Panc1 (cell line): ENCODE results near the gene PMPCA. TPM values are rescaled to one million over a fixed set of nuclear protein-coding genes. Genes with fewer than 3 reads are reported as not detected.

Source experiments
- ATAC-seq: fragments of 200-7000 bp; cut with Tn5 transposase; 2 replicates; pipeline ENCODE4 v1.9.1; 2020; ENCODE audit warnings: mild to moderate bottlenecking, moderate library complexity
- BruUV-seq: library from RNA; stranded (reverse); fragments of 400-500 nt; replicated peaks from 2 replicates; lab custom pipeline; 2021; lab: Mats Ljungman, UMichigan
- CTCF ChIA-PET: fragments of 300-600 bp; sonication (Branson Sonifier 250); formaldehyde crosslinking; loops from one replicate; lab custom pipeline; 2022; ENCODE audit warnings: antibody characterized with exemption; lab: Charles Lee
- POLR2A ChIA-PET: fragments of 300-600 bp; sonication (Branson Sonifier 250); formaldehyde crosslinking; loops from one replicate; lab custom pipeline; 2022; ENCODE audit warnings: antibody characterized with exemption; lab: Charles Lee
- DNase-seq: peaks from one replicate; pipeline ENCODE4 v3.0.0-alpha.2; 2010; ENCODE audit warnings: low read depth, low spot score
- H3K27ac ChIP-seq: 2 replicates; pipeline ENCODE4 v1.5.1; 2011; ENCODE audit warnings: mild to moderate bottlenecking, low read length, inconsistent platforms
- H3K27me3 ChIP-seq: fragments of 200-500 bp; sonication (Bioruptor generic); 2 replicates; pipeline ENCODE4 v1.6.0; 2014; ENCODE audit warnings: low read length, inconsistent platforms; ENCODE audit not compliant: control insufficient read depth, insufficient read depth
- H3K36me3 ChIP-seq: fragments of 200-500 bp; sonication (Bioruptor generic); 2 replicates; pipeline ENCODE4 v1.5.1; 2014; ENCODE audit warnings: inconsistent platforms, mild to moderate bottlenecking, low read length, moderate library complexity; ENCODE audit not compliant: control insufficient read depth, insufficient read depth
- H3K4me1 ChIP-seq: 2 replicates; pipeline ENCODE4 v1.5.1; 2011; ENCODE audit warnings: inconsistent platforms, mild to moderate bottlenecking, low read length, moderate library complexity; ENCODE audit not compliant: control insufficient read depth, insufficient read depth
- H3K4me3 ChIP-seq, 2 experiments: 2 replicates each; pipeline ENCODE4 v1.5.1; 2011 to 2012; ENCODE audit warnings: low read depth in 2 of 2, low read length in 2 of 2, mild to moderate bottlenecking in 2 of 2, inconsistent platforms in 1 of 2, moderate library complexity in 1 of 2
- H3K9me3 ChIP-seq: fragments of 200-500 bp; sonication (Bioruptor generic); 2 replicates; pipeline ENCODE4 v1.5.1; 2014; ENCODE audit warnings: low read depth, mild to moderate bottlenecking, inconsistent platforms, low read length, moderate library complexity; ENCODE audit not compliant: control insufficient read depth, insufficient read depth
- CTCF ChIP-seq: fragments of 450-650 bp; IDR thresholded peaks from 2 replicates; pipeline ENCODE4 v1.5.1; 2017; ENCODE audit warnings: mild to moderate bottlenecking
- POLR2AphosphoS5 ChIP-seq: IDR thresholded peaks from 2 replicates; pipeline ENCODE4 v1.6.1; 2012; ENCODE audit warnings: mild to moderate bottlenecking, low read depth, low read length, moderate library complexity
- REST ChIP-seq, 2 experiments: IDR thresholded peaks; 2 replicates each; pipeline ENCODE4 v1.6.1; 2011 to 2012; ENCODE audit warnings: low read depth in 2 of 2, control low read depth in 1 of 2, low read length in 1 of 2, mild to moderate bottlenecking in 1 of 2, moderate library complexity in 1 of 2; ENCODE audit not compliant: insufficient read depth in 1 of 2
- SIN3A ChIP-seq: IDR thresholded peaks from 2 replicates; pipeline ENCODE4 v1.6.1; 2012; ENCODE audit warnings: low read depth, mild to moderate bottlenecking, low read length, moderate library complexity, borderline replicate concordance; ENCODE audit not compliant: insufficient read depth
- TCF7L2 ChIP-seq: IDR thresholded peaks from 2 replicates; pipeline ENCODE4 v1.6.1; 2011; ENCODE audit warnings: mild to moderate bottlenecking, low read depth, low read length, inconsistent platforms
- in situ Hi-C: cut with HindIII; loops from 2 replicates; pipeline ENCODE4 v1.10.0; 2016; ENCODE audit warnings: low sequenced_read_pairs, low pct_unique_long_range_greater_than_20kb
- intact Hi-C: fragments of 100-400 bp; cut with micrococcal nuclease; formaldehyde crosslinking; loops from one replicate; pipeline ENCODE4 v1.10.0; 2022; ENCODE audit not compliant: unreplicated experiment
- total RNA-seq: library from RNA; stranded (reverse); gene quantifications from one replicate; pipeline ENCODE4 v1.2.1, GENCODE V29; 2021; ENCODE audit not compliant: unreplicated experiment

Gene PMPCA
- total RNA-seq, 1 experiment from 2014 or later, result 60.9 TPM

- CTCF ChIA-PET, result no interaction called here
- DNase-seq, result no peak
- no peaks in the 10 kb centered on the region for H3K9me3 ChIP-seq
- ATAC-seq, result no peak
- TF ChIP-seq SIN3A, result no peak
- TF ChIP-seq TCF7L2, result no peak
- TF ChIP-seq POLR2AphosphoS5, result no peak
- no peak for TF ChIP-seq CTCF
- no peak for TF ChIP-seq REST (IDR thresholded peaks at IDR 0.05; ENCODE audit: insufficient read depth in 1 of 2, low read depth in 2 of 2, low read length in 1 of 2)
- in situ Hi-C loops (no loop called here), intact Hi-C loops (no loop called here)
- no peaks in the 10 kb centered on the region for H3K4me1 ChIP-seq
- POLR2A ChIA-PET, result no interaction called here
- no peak overlapping the region for H3K27ac ChIP-seq
- H3K4me3 ChIP-seq, result no peak overlapping the region
- no peaks in the 10 kb centered on the region for H3K36me3 ChIP-seq
- H3K27me3 ChIP-seq, result no peaks in the 10 kb centered on the region
- BruUV-seq, result no TSS peak
These were observed 29.1 kb upstream of the PMPCA start for GRCh38 chr9:136381311-136381710.

- Histone ChIP-seq H3K27me3 (no peaks in the 10 kb centered on the region), H3K9me3 (no peaks in the 10 kb centered on the region), H3K36me3 (no peaks in the 10 kb centered on the region), H3K4me3 (no peak overlapping the region), H3K27ac (no peak overlapping the region), H3K4me1 (no peaks in the 10 kb centered on the region)
- in situ Hi-C loops, result no loop called here
- POLR2A ChIA-PET, result no interaction called here
- ATAC-seq (no peak), DNase-seq (no peak)
- CTCF ChIA-PET, result no interaction called here
- no TSS peak for BruUV-seq
- intact Hi-C loops, result no loop called here
- no peak for TF ChIP-seq TCF7L2
- TF ChIP-seq REST (IDR thresholded peaks at IDR 0.05; ENCODE audit: insufficient read depth in 1 of 2, low read depth in 2 of 2, low read length in 1 of 2), result no peak
- TF ChIP-seq CTCF, result no peak
- TF ChIP-seq SIN3A, result no peak
These were observed 28.4 kb upstream of the PMPCA start for GRCh38 chr9:136381966-136382513.
